Neural progenitor cell (in vitro differentiated cells): ENCODE results near the gene RBM39.

Experiments
- EZH2 ChIP-seq: fragments of 200-600 bp; sonication (generic); IDR thresholded peaks from 2 replicates; pipeline ENCODE4 v1.6.1; 2017; ENCODE audit warnings: antibody characterized with exemption, mild to moderate bottlenecking, moderate library complexity
- EZH2phosphoT487 ChIP-seq: fragments of 200-600 bp; sonication (generic); IDR thresholded peaks from 2 replicates; pipeline ENCODE4 v1.6.1; 2017; ENCODE audit warnings: antibody characterized with exemption
- TF ChIP-seq, protein P1 (sequence below): fragments of 200-600 bp; sonication (generic); IDR thresholded peaks from 2 replicates; pipeline ENCODE4 v1.5.1; 2017; ENCODE audit warnings: antibody characterized with exemption, mild to moderate bottlenecking

DNA sequence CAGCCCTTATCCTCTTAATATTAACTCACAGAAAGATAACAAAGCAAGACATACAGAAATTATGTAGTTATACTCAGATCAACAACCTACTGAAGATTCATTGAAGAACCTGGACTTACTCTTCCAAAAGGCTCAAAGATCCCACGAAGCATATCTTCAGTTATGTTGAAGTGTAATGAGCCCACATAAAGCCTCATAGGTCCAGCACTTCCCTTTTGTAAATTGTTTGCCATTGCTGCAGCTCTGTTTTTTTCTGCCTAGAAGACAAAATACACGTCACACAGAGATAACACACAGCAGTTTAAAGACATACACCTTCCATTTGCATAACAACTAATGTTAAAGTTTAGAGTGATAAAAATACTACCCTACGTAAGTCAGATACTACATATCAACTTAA is 20.4 kb downstream of the RBM39 start:
- TF ChIP-seq, protein P1, sequence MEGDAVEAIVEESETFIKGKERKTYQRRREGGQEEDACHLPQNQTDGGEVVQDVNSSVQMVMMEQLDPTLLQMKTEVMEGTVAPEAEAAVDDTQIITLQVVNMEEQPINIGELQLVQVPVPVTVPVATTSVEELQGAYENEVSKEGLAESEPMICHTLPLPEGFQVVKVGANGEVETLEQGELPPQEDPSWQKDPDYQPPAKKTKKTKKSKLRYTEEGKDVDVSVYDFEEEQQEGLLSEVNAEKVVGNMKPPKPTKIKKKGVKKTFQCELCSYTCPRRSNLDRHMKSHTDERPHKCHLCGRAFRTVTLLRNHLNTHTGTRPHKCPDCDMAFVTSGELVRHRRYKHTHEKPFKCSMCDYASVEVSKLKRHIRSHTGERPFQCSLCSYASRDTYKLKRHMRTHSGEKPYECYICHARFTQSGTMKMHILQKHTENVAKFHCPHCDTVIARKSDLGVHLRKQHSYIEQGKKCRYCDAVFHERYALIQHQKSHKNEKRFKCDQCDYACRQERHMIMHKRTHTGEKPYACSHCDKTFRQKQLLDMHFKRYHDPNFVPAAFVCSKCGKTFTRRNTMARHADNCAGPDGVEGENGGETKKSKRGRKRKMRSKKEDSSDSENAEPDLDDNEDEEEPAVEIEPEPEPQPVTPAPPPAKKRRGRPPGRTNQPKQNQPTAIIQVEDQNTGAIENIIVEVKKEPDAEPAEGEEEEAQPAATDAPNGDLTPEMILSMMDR: no peak
- TF ChIP-seq EZH2phosphoT487 (no peak), EZH2 (no peak)
